GM18873 (cell line): ENCODE data around the gene TMEFF1.
"Not testable (repeated sequence)": the region's sequence is repeated elsewhere in the genome, so short reads cannot be mapped to it uniquely, and the experiment has no call there.

Experiments used
- ATAC-seq: cut with Tn5 transposase; IDR thresholded peaks from one replicate; pipeline ENCODE4 v1.9.1; 2021; ENCODE audit warnings: mild to moderate bottlenecking, moderate library complexity, moderate number of reproducible peaks; ENCODE audit not compliant: unreplicated experiment, low FRiP score

The TMEFF1 gene

GRCh38 chr9:100486479-100487176 lies 13.7 kb downstream of the TMEFF1 start:
- no peak for ATAC-seq

GRCh38 chr9:100488177-100488576 lies 15.2 kb downstream of the TMEFF1 start:
- no peak for ATAC-seq

- ATAC-seq: no peak
These were observed 16.9 kb downstream of the TMEFF1 start for GRCh38 chr9:100489836-100490235.

GRCh38 chr9:100492952-100493351 lies 20.0 kb downstream of the TMEFF1 start:
- no peak for ATAC-seq

GRCh38 chr9:100498592-100498991 lies 25.6 kb downstream of the TMEFF1 start:
- no peak for ATAC-seq

- ATAC-seq: no peak
These were observed 26.5 kb downstream of the TMEFF1 start for GRCh38 chr9:100499460-100499859.

- no peak for ATAC-seq
These were observed 26.9 kb downstream of the TMEFF1 start for GRCh38 chr9:100499866-100500265.

- ATAC-seq: no peak
These were observed 32.7 kb downstream of the TMEFF1 start for GRCh38 chr9:100505564-100506159.

GRCh38 chr9:100507350-100507749 lies 34.4 kb downstream of the TMEFF1 start:
- not testable (repeated sequence) for ATAC-seq

- ATAC-seq: no peak
These were observed 38.3 kb downstream of the TMEFF1 start for GRCh38 chr9:100511205-100511604.

GRCh38 chr9:100515578-100516494 lies 42.9 kb downstream of the TMEFF1 start:
- no peak for ATAC-seq

- ATAC-seq: no peak
These were observed 48.3 kb downstream of the TMEFF1 start for GRCh38 chr9:100521282-100521681.

- no peak for ATAC-seq
These were observed 52.6 kb downstream of the TMEFF1 start for GRCh38 chr9:100525563-100525962.

GRCh38 chr9:100527180-100527794 lies 54.3 kb downstream of the TMEFF1 start:
- not testable (repeated sequence) for ATAC-seq

- ATAC-seq: no peak
These were observed 61.5 kb downstream of the TMEFF1 start for GRCh38 chr9:100534401-100534800.

GRCh38 chr9:100540327-100540726 lies 67.4 kb downstream of the TMEFF1 start:
- ATAC-seq: no peak

- ATAC-seq: no peak
These were observed 76.1 kb downstream of the TMEFF1 start for GRCh38 chr9:100549048-100549447.

- ATAC-seq: no peak
These were observed 82.0 kb downstream of the TMEFF1 start for GRCh38 chr9:100554935-100555401.

- ATAC-seq: no peak
These were observed 82.5 kb downstream of the TMEFF1 start for GRCh38 chr9:100555471-100555870.

- ATAC-seq: no peak
These were observed 84.1 kb downstream of the TMEFF1 start for GRCh38 chr9:100557053-100557452.

- no peak for ATAC-seq
These were observed 88.3 kb downstream of the TMEFF1 start for GRCh38 chr9:100561256-100561655.
